Mesenchymal stem cell (in vitro differentiated cells and primary cell): ENCODE measurements around the gene SLC12A7.

Experiments used
- DNase-seq: peaks from one replicate; pipeline ENCODE4 v3.0.0-alpha.2; 2013
- H2AFZ ChIP-seq: one replicate; pipeline ENCODE4 v1.6.1; 2013; ENCODE audit warnings: low read depth, mild to moderate bottlenecking, control low read depth, inconsistent platforms, low read length, moderate library complexity
- H2AK5ac ChIP-seq: 2 replicates; pipeline ENCODE4 v1.6.1; 2013; ENCODE audit warnings: low read length, moderate library complexity, mild to moderate bottlenecking, inconsistent platforms; ENCODE audit not compliant: severe bottlenecking
- H2BK120ac ChIP-seq: one replicate; pipeline ENCODE4 v1.6.1; 2013; ENCODE audit warnings: low read depth, mild to moderate bottlenecking, inconsistent platforms, low read length, moderate library complexity
- H2BK12ac ChIP-seq, 2 experiments: one replicate each; pipeline ENCODE4 v1.6.1; 2013; ENCODE audit warnings: inconsistent platforms in 2 of 2, low read length in 2 of 2, mild to moderate bottlenecking in 2 of 2, moderate library complexity in 2 of 2, control low read depth in 1 of 2
- H2BK15ac ChIP-seq: one replicate; pipeline ENCODE4 v1.6.1; 2013; ENCODE audit warnings: mild to moderate bottlenecking, low read depth, inconsistent platforms; ENCODE audit not compliant: poor library complexity, severe bottlenecking
- H2BK5ac ChIP-seq: 2 replicates; pipeline ENCODE4 v1.6.1; 2013; ENCODE audit warnings: low read depth, mild to moderate bottlenecking, low read length, control low read depth, inconsistent platforms; ENCODE audit not compliant: poor library complexity, severe bottlenecking
- H3K14ac ChIP-seq, 2 experiments: one replicate each; pipeline ENCODE4 v1.6.1; 2013; ENCODE audit warnings: inconsistent platforms in 2 of 2, low read length in 2 of 2, control low read depth in 1 of 2, mild to moderate bottlenecking in 1 of 2, moderate library complexity in 1 of 2
- H3K18ac ChIP-seq, 2 experiments: one replicate each; pipeline ENCODE4 v1.6.1; 2013; ENCODE audit warnings: inconsistent platforms in 2 of 2, low read length in 2 of 2, control low read depth in 1 of 2, low read depth in 1 of 2, mild to moderate bottlenecking in 1 of 2
- H3K23ac ChIP-seq, 2 experiments: one replicate each; pipeline ENCODE4 v1.6.1; 2013; ENCODE audit warnings: inconsistent platforms in 2 of 2, low read length in 2 of 2, mild to moderate bottlenecking in 2 of 2, moderate library complexity in 2 of 2, control low read depth in 1 of 2
- H3K27ac ChIP-seq: 2 replicates; pipeline ENCODE4 v1.5.1; 2013; ENCODE audit warnings: mild to moderate bottlenecking, moderate library complexity, low read length, control low read depth, inconsistent platforms; ENCODE audit not compliant: poor library complexity, severe bottlenecking
- H3K27me3 ChIP-seq, 2 experiments: 2 replicates each; pipeline versions ENCODE4 v1.6.1 to v1.7.0; 2013; ENCODE audit warnings: low read length in 2 of 2, mild to moderate bottlenecking in 2 of 2, moderate library complexity in 2 of 2, control low read depth in 1 of 2, inconsistent platforms in 1 of 2; ENCODE audit not compliant: control insufficient read depth in 1 of 2, insufficient read depth in 1 of 2
- H3K36me3 ChIP-seq, 2 experiments: 2 replicates each; pipeline versions ENCODE4 v1.6.1 to v1.7.0; 2013; ENCODE audit warnings: low read length in 2 of 2, control low read depth in 1 of 2, inconsistent platforms in 1 of 2, low read depth in 1 of 2, mild to moderate bottlenecking in 1 of 2; ENCODE audit not compliant: insufficient read depth in 2 of 2, control insufficient read depth in 1 of 2
- H3K4ac ChIP-seq, 2 experiments: one replicate each; pipeline ENCODE4 v1.6.1; 2013; ENCODE audit warnings: inconsistent platforms in 2 of 2, low read length in 2 of 2, mild to moderate bottlenecking in 2 of 2, moderate library complexity in 2 of 2, control low read depth in 1 of 2, low read depth in 1 of 2
- H3K4me1 ChIP-seq: 2 replicates; pipeline ENCODE4 v1.6.1; 2013; ENCODE audit warnings: low read depth, low read length, control low read depth; ENCODE audit not compliant: control insufficient read depth, insufficient read depth
- H3K4me2 ChIP-seq: 2 replicates; pipeline ENCODE4 v1.6.1; 2013; ENCODE audit warnings: low read length, mild to moderate bottlenecking, inconsistent platforms; ENCODE audit not compliant: poor library complexity, severe bottlenecking
- H3K4me3 ChIP-seq, 2 experiments: 2 replicates each; pipeline versions ENCODE4 v1.5.1 to v1.7.0; 2013; ENCODE audit warnings: low read length in 2 of 2, mild to moderate bottlenecking in 2 of 2, control low read depth in 1 of 2, low read depth in 1 of 2; ENCODE audit not compliant: insufficient read depth in 1 of 2
- H3K79me1 ChIP-seq: replicated peaks from 2 replicates; pipeline ENCODE4 v1.6.1; 2013; ENCODE audit warnings: mild to moderate bottlenecking, control low read depth, low read length, inconsistent platforms; ENCODE audit not compliant: poor library complexity, severe bottlenecking
- H3K9ac ChIP-seq: 2 replicates; pipeline ENCODE4 v1.7.0; 2013; ENCODE audit warnings: mild to moderate bottlenecking, low read length, moderate library complexity
- H3K9me3 ChIP-seq: 2 replicates; pipeline ENCODE4 v1.7.0; 2013; ENCODE audit warnings: mild to moderate bottlenecking, low read length; ENCODE audit not compliant: control insufficient read depth
- H4K8ac ChIP-seq: one replicate; pipeline ENCODE4 v1.6.1; 2013; ENCODE audit warnings: inconsistent platforms, mild to moderate bottlenecking, low read length, moderate library complexity
- H4K91ac ChIP-seq: one replicate; pipeline ENCODE4 v1.6.1; 2013; ENCODE audit warnings: mild to moderate bottlenecking, low read length, inconsistent platforms
- WGBS: methylation state at CpG from one replicate; pipeline ENCODE4 v1.1.7; 2013; ENCODE audit warnings: mixed read lengths; 5-methylcytosine and 5-hydroxymethylcytosine counted together

SLC12A7 gene

DNA sequence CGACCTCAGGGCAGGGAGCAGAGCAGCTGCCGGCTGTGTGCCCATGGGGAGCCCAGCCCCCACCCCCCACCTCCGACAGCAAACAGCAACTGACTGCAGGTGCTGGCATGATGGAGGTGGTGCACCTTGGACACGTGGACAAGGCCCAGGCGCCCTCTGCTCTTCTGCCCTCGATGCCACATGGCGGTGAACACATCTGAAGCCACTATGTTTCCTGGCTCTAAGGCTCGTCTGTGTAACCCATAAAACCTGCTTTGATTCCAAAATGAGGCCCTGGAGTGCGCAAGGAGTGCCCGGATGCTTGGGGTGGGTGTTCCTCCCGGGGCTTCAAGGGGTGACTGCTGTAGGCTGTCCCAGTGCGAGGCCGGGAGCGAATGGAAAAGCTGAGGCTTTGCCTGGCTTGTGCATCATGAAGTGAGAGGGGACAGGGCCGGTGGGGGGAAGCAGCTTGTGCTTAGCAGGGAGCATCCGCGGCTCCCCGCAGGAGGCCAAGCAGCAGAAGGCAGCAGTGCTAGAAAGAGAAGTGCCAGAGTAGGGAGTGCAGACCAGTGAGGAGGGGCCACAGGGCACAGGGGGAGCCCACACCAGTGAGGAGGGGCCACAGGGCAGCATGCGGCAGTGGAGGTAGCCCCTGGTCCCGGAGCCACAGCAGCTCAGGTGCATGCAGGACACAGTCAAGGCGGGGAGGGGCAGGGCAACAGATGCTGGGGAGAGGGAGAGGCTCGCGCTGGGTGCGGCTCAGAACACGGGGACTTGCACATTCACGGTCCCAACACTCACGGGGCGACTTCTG is 73.2 kb downstream of the SLC12A7 start:
- Histone ChIP-seq H2BK5ac (no peak overlapping the region), H2AFZ (no peak overlapping the region), H3K9me3 (no peaks in the 10 kb centered on the region), H2BK120ac (no peak overlapping the region), H3K36me3 (no peaks in the 10 kb centered on the region), H3K4me2 (no peak overlapping the region), H2BK15ac (no peak overlapping the region), H4K8ac (no peak overlapping the region), H2AK5ac (no peak overlapping the region), H2BK12ac (no peak overlapping the region), H3K23ac (no peak overlapping the region), H3K14ac (no peak overlapping the region), H4K91ac (peak overlapping the region; percentile 7), H3K27ac (no peak overlapping the region), H3K4ac (no peak overlapping the region), H3K18ac (no peak overlapping the region), H3K27me3 (peaks cover 4 to 16% of the 10 kb centered on the region in 2 experiments), H3K9ac (no peak overlapping the region), H3K4me3 (no peak overlapping the region), H3K4me1 (peaks cover 2% of the 10 kb centered on the region), H3K79me1 (no peaks in the 10 kb centered on the region)
- DNase-seq, result no peak
- 84% methylated on average over 28 of the region's 28 CpGs for WGBS

DNA sequence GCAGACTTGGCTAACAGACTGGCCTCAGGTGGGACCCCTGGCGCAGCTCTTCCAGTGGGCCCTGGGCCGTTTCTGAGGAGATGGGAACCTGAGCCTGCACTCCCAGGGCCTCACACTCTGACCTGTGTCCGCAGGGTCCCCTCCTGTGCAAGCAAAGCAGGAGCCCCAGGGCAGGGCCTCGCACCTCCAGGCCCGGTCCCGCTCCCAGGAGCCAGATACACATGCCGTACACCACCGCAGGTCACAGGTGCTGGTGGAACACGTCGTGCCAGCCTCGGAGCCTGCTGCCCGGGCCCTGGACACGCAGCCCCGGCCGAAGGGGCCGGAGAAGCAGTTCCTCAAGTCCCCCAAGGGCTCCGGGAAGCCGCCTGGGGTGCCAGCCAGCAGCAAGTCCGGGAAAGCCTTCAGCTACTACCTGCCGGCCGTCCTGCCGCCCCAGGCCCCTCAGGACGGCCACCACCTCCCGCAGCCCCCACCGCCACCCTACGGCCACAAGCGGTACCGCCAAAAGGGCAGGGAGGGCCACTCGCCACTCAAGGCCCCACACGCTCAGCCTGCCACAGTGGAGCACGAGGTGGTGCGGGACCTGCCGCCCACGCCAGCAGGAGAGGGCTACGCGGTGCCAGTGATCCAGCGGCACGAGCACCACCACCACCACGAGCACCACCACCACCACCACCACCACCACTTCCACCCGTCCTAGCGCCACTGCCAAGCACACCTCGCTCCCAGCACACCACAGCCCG is 74.0 kb downstream of the SLC12A7 start:
- Histone ChIP-seq H2AFZ (no peak overlapping the region), H2BK5ac (no peak overlapping the region), H4K8ac (no peak overlapping the region), H3K27ac (no peak overlapping the region), H3K27me3 (peaks cover 6 to 18% of the 10 kb centered on the region in 2 experiments), H2BK15ac (no peak overlapping the region), H3K4me1 (peaks cover 2% of the 10 kb centered on the region), H3K14ac (no peak overlapping the region), H3K9me3 (no peaks in the 10 kb centered on the region), H3K4me3 (no peak overlapping the region), H3K79me1 (no peaks in the 10 kb centered on the region), H3K4ac (no peak overlapping the region), H3K4me2 (no peak overlapping the region), H2BK12ac (no peak overlapping the region), H3K36me3 (no peaks in the 10 kb centered on the region), H4K91ac (no peak overlapping the region), H3K9ac (no peak overlapping the region), H3K23ac (no peak overlapping the region), H3K18ac (no peak overlapping the region), H2BK120ac (no peak overlapping the region), H2AK5ac (no peak overlapping the region)
- DNase-seq, result no peak
- 91% methylated on average over 42 of the region's 43 CpGs for WGBS

DNA sequence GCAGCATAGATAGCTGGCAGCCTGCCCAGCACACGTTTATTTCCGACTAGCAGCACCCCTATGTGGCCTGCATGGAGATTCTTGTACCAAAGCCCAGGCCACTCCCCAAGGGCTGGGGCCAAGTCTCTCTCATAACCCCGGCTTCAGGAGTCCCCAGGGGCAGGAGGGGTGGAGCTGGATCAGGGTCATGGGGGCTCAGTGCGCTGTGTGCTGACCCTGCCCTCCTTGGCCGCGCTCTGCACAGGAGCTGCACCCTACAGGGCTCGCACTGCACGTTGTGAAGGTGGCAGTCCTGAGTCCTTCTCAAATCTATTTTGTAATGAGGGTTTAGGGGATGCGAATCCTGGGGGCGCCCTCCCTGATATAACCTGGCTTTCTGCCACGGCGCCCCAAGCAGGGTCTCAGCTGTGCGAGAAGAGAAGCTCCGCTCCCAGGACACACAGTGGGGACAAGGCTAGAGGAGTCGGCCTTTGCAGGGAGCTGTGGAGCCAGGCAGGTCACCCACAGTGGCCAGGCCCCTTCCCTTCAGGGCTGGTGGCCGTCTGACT is 74.7 kb downstream of the SLC12A7 start:
- no peak overlapping the region for H2BK12ac ChIP-seq
- H3K9me3 ChIP-seq, result no peaks in the 10 kb centered on the region
- H3K27me3 ChIP-seq, result peaks cover 12 to 24% of the 10 kb centered on the region in 2 experiments
- H3K4me1 ChIP-seq, result peaks cover 2% of the 10 kb centered on the region
- H3K4me3 ChIP-seq, result no peak overlapping the region
- H2AK5ac ChIP-seq, result no peak overlapping the region
- H3K18ac ChIP-seq, result no peak overlapping the region
- H3K79me1 ChIP-seq, result no peaks in the 10 kb centered on the region
- H3K4ac ChIP-seq, result no peak overlapping the region
- 86% methylated on average over 16 of the region's 16 CpGs for WGBS
- DNase-seq, result no peak
- no peak overlapping the region for H2BK5ac ChIP-seq
- no peak overlapping the region for H4K8ac ChIP-seq
- H2BK15ac ChIP-seq, result no peak overlapping the region
- H3K23ac ChIP-seq, result no peak overlapping the region
- H3K36me3 ChIP-seq, result no peaks in the 10 kb centered on the region
- no peak overlapping the region for H2BK120ac ChIP-seq
- H3K4me2 ChIP-seq, result no peak overlapping the region
- no peak overlapping the region for H3K27ac ChIP-seq
- H3K14ac ChIP-seq, result no peak overlapping the region
- no peak overlapping the region for H4K91ac ChIP-seq
- no peak overlapping the region for H2AFZ ChIP-seq
- H3K9ac ChIP-seq, result no peak overlapping the region

DNA sequence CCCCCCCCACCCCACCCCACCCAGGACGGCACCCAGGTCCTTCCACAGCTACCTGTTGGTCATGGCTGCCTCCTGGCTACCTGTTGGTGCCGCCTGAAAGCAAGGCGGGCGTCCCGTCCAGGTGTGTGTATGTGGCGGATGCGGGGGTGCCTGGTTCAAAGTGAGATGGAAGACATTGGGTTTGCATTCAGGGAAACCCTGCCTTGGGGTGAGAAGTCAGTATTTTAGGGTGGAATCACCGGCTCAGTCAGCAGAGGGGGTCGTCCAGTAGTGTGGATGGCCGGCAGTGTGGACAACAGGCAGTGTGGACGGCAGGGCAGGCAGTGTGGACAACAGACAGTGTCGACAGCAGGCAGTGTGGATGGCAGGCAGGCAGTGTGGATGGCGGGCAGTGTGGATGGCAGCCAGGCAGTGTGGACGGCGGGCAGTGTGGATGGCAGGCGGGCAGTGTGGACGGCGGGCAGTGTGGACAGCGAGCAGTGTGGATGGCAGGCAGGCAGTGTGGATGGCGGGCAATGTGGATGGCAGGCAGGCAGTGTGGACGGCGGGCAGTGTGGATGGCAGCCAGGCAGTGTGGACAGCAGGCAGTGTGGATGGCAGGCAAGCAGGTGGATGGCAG is 75.2 kb downstream of the SLC12A7 start:
- Histone ChIP-seq H3K27ac (no peak overlapping the region), H2BK120ac (no peak overlapping the region), H3K23ac (no peak overlapping the region), H4K8ac (no peak overlapping the region), H3K18ac (no peak overlapping the region), H3K14ac (peak overlapping the region in 1 of 2 experiments; percentile 82), H2BK12ac (peak overlapping the region in 1 of 2 experiments; percentile 17), H3K79me1 (no peaks in the 10 kb centered on the region), H3K4me2 (no peak overlapping the region), H2AFZ (no peak overlapping the region), H3K36me3 (no peaks in the 10 kb centered on the region), H2BK15ac (no peak overlapping the region), H3K4ac (no peak overlapping the region), H4K91ac (peak overlapping the region; percentile 45), H3K9me3 (no peaks in the 10 kb centered on the region), H2BK5ac (no peak overlapping the region), H3K4me1 (peaks cover 2% of the 10 kb centered on the region), H2AK5ac (no peak overlapping the region), H3K9ac (no peak overlapping the region), H3K4me3 (peak overlapping the region in 1 of 2 experiments; percentile 27), H3K27me3 (peaks cover 16 to 26% of the 10 kb centered on the region in 2 experiments)
- no peak for DNase-seq
- 95% methylated on average over 21 of the region's 22 CpGs for WGBS
